ENCODE data around the gene THSD4. TPM values are rescaled to one million over a fixed set of nuclear protein-coding genes. Genes with fewer than 3 reads are reported as not detected.

Gene THSD4
- total RNA-seq, 2 experiments from 2014 or later: not detected

- intact Hi-C loops (cut with DNase I, micrococcal nuclease): no loop called here
Observed at GRCh38 chr15:71485094-71485693, 369.9 kb downstream of the THSD4 start.

GRCh38 chr15:71489570-71489969, 374.3 kb downstream of the THSD4 start:
- Histone ChIP-seq H3K27me3 (ENCODE audit: control insufficient read depth in 1 of 2, insufficient read depth in 2 of 2, low read length in 2 of 2) (peaks cover 0 to 11% of the 10 kb centered on the region in 2 experiments), H3K36me3 (ENCODE audit: insufficient read depth, low read length) (no peaks in the 10 kb centered on the region), H3K9me3 (ENCODE audit: control insufficient read depth in 1 of 2, insufficient read depth in 1 of 2, low read length in 2 of 2) (no peaks in the 10 kb centered on the region), H3K27ac (ENCODE audit: low read depth in 1 of 2, low read length in 2 of 2) (no peak overlapping the region), H3K4me3 (ENCODE audit: low read length) (no peak overlapping the region), H3K4me1 (ENCODE audit: insufficient read depth, low read length) (no peaks in the 10 kb centered on the region)
- TF ChIP-seq CTCF (IDR thresholded peaks at IDR 0.05): no peak
- H3K27me3 Mint-ChIP-seq: peaks cover 38% of the 10 kb centered on the region
- H3K9me3 Mint-ChIP-seq: no peaks in the 10 kb centered on the region
- H3K27ac Mint-ChIP-seq: no peak overlapping the region
- no peak for DNase-seq
- no peaks in the 10 kb centered on the region for H3K4me1 Mint-ChIP-seq (ENCODE audit: low read depth)
- no peaks in the 10 kb centered on the region for H3K36me3 Mint-ChIP-seq (ENCODE audit: low read depth)
- ChIA-PET POLR2A (no interaction called here), CTCF (no interaction called here)
- H3K4me3 Mint-ChIP-seq: no peak overlapping the region
- intact Hi-C loops (cut with DNase I, micrococcal nuclease): no loop called here
- ATAC-seq (ENCODE audit: poor library complexity): no peak

More at GRCh38 chr15:71485094-71485693, 369.9 kb downstream of the THSD4 start:
- H3K36me3 Mint-ChIP-seq (ENCODE audit: low read depth): no peaks in the 10 kb centered on the region
- no peak overlapping the region for H3K4me3 Mint-ChIP-seq
- H3K9me3 ChIP-seq (ENCODE audit: control insufficient read depth in 1 of 2, insufficient read depth in 1 of 2, low read length in 2 of 2): no peaks in the 10 kb centered on the region
- no peaks in the 10 kb centered on the region for H3K36me3 ChIP-seq (ENCODE audit: insufficient read depth, low read length)
- H3K27ac ChIP-seq (ENCODE audit: low read depth in 1 of 2, low read length in 2 of 2): no peak overlapping the region
- no peaks in the 10 kb centered on the region for H3K9me3 Mint-ChIP-seq
- ChIA-PET POLR2A (interaction anchor here (0.6 kb wide), 1 partner anchor 446 kb away, joined by 3 read pairs; no protein-coding TSS in a partner anchor), CTCF (no interaction called here)
- H3K27me3 ChIP-seq (ENCODE audit: control insufficient read depth in 1 of 2, insufficient read depth in 2 of 2, low read length in 2 of 2): peaks cover 0 to 4% of the 10 kb centered on the region in 2 experiments
- no peak for ATAC-seq (ENCODE audit: poor library complexity)
- H3K4me3 ChIP-seq (ENCODE audit: low read length): no peak overlapping the region
- peaks cover 22% of the 10 kb centered on the region for H3K27me3 Mint-ChIP-seq
- H3K27ac Mint-ChIP-seq: no peak overlapping the region
- no peaks in the 10 kb centered on the region for H3K4me1 Mint-ChIP-seq (ENCODE audit: low read depth)
- TF ChIP-seq CTCF (IDR thresholded peaks at IDR 0.05): no peak
- no peak for DNase-seq
- no peaks in the 10 kb centered on the region for H3K4me1 ChIP-seq (ENCODE audit: insufficient read depth, low read length)

- DNase-seq (no peak), ATAC-seq (ENCODE audit: poor library complexity) (no peak)
- Mint-ChIP-seq H3K27me3 (peaks cover 49% of the 10 kb centered on the region), H3K4me1 (ENCODE audit: low read depth) (no peaks in the 10 kb centered on the region), H3K27ac (no peak overlapping the region), H3K4me3 (no peak overlapping the region), H3K36me3 (ENCODE audit: low read depth) (no peaks in the 10 kb centered on the region), H3K9me3 (no peaks in the 10 kb centered on the region)
- Histone ChIP-seq H3K9me3 (ENCODE audit: control insufficient read depth in 1 of 2, insufficient read depth in 1 of 2, low read length in 2 of 2) (no peaks in the 10 kb centered on the region), H3K4me3 (ENCODE audit: low read length) (no peak overlapping the region), H3K36me3 (ENCODE audit: insufficient read depth, low read length) (no peaks in the 10 kb centered on the region), H3K27ac (ENCODE audit: low read depth in 1 of 2, low read length in 2 of 2) (no peak overlapping the region), H3K27me3 (ENCODE audit: control insufficient read depth in 1 of 2, insufficient read depth in 2 of 2, low read length in 2 of 2) (peaks cover 0 to 7% of the 10 kb centered on the region in 2 experiments), H3K4me1 (ENCODE audit: insufficient read depth, low read length) (no peaks in the 10 kb centered on the region)
- intact Hi-C loops (cut with DNase I, micrococcal nuclease): no loop called here
- ChIA-PET CTCF (no interaction called here), POLR2A (no interaction called here)
- TF ChIP-seq CTCF (IDR thresholded peaks at IDR 0.05): no peak
Observed at GRCh38 chr15:71493526-71493925, 378.3 kb downstream of the THSD4 start.

Measured in CD4-positive, alpha-beta T cell (primary cell).